HT-29 (cell line): ENCODE measurements around the gene FMO2. TPM values are rescaled to one million over a fixed set of nuclear protein-coding genes. Genes with fewer than 3 reads are reported as not detected.

Source experiments
- DNase-seq: peaks from one replicate; pipeline ENCODE4 v3.0.0-alpha.2; 2015; ENCODE audit warnings: low spot score
- total RNA-seq: library from RNA; depleted of rRNA; stranded (reverse); fragments of >200 nt; shearing (Covaris generic); gene quantifications from 2 replicates; pipeline ENCODE4 v1.2.3, GENCODE V29; 2014

FMO2 gene
- total RNA-seq, 1 experiment from 2014 or later = not detected

DNA sequence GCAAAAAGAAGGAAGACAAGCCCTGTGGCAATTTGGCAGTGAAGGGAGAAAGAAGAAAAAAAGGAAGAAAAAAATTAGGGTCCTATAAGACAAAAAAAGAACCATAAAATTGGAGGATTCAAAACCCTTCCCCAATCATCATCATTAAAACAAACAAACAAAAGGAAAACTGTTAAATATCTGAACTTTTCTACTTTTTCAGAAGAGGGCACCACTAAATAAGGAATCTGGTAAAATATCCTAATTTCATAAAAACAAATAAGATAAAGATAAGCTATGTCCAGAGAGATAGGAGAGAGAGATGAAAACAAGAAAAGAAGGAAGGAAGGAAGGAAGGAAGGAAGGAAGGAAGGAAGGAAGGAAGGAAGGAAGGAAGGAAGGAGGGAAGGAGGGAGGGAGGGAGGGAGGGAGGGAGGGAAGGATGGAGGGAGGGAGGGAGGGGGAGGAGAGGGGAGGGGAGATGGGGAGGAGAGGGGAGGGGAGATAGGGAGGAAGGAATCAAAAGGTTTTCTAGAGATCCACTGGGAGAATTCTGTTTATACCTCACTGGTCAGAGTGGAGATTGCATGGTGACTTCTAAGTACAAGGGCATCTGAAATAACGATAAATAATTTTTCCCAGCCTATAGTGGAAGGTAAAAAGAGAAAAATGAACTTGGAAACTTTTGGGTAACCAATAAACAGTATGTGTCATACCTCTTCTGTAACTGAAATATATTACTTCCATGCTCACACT lies 10.4 kb upstream of the FMO2 start:
- DNase-seq = no peak

DNA sequence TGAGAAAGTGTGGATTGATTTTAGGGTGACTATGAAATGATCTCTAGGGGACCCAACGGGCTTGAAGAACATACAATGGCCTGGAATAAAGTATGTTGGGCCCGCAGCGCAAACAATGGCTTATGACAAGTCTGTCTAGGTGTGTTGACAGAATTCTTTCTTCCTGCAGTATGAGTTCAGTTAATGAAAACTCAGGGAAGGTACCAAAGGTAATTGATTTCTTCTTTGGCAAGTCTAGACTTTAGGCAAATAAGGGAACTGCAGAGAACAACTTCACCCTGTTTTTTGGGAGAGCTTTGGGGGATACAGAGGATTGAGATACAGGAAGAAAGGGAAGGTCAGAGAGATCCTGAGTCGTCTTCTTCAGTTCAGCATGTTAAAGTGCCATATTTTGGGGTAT lies 7.8 kb upstream of the FMO2 start:
- no peak for DNase-seq

DNA sequence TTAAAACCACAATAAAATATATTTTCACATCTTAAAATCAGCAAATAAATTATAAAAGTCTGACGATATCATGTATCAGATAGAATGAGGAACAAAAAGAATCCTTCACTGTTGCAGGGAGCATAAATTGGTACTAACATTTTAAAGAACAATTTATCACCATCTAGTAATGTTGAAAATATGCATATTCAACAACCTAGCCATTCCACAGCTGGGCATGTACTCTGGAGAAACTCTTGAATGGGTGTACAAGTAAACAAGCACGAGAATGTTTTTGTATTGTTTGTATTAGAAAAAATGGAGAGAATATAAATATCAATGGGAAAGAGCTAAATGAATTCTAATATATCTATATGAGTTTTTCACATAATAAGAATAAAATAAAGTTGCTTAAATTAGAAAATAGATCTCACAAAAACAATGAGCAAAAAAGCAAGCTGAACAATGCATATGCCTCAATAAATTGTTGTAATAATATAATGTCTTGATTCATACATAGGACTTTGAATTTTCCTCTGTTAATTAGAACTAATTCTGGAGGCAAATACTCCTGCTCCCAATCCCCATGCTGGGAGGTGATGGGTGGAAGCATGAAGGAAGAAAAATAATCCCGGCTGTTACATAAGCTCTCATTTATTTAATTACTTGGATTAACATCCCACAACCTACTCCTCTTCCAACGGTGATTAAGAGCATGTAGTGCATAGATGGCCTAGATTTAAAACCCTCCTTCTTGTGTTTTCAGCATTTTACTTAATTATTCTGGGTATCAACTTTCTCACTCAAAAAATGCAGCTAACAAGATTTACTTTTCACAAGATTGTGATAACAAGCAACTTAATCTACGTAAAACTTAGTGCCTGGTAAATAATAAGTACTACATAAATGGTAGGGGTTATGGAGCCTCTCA lies 5.5 kb upstream of the FMO2 start:
- DNase-seq = no peak

DNA sequence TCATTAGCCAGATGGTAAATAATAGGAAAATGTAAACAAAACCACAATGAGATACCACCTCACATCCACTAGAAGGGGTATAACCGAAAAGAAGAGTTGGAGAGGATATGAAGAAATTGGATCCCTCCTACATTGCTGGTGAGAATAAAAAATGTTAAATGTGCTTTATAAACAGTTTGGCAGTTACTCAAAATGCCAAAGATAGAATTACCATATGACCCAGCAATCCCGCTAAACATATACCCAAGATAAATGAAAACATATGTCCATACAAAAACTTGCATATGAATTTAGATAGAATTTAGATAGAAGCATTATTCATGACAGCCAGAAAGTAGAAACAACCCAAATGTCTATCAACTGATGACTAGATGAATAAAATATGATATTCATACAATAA lies 4.4 kb upstream of the FMO2 start:
- DNase-seq = no peak

DNA sequence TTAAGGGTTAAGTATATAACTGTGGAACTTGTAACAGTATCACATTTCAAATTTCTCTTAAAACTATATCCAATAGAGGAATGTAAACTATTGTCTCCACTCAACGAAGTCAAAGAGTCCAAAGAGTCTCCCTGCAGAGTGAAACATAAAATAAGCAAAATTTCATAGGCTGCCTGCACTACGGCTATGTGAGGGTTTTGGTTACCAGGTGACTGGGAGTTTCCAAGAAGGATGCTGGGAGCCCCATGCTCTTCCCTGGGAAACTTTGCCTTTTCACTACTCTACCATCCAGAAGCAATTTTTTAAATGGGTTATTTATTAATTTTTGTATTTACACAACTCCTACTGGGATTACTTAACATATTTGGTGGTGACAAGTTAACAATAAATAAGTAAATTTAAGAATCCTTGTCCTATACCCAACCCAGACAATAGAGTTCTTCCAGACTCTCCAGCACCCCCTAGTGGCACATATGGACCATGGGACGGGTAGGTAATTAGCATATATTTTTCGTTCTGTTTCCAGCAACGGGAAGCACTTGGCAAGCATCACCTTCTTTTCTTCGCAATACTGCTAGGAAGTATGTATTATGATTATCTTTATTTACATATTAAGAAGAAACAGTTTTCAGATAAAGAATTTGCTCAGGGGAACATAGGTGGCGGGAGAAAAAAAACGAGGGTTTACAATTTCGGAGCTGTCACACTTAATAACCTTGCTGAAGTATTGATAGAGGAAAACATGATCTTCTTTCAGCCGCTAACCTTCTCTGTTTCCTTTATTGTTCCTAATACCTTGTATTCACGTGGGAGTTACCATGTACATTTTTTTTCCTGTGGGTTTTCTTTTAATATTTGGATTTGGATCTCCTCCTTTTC lies 3.5 kb downstream of the FMO2 start:
- DNase-seq = peak; percentile 52

DNA sequence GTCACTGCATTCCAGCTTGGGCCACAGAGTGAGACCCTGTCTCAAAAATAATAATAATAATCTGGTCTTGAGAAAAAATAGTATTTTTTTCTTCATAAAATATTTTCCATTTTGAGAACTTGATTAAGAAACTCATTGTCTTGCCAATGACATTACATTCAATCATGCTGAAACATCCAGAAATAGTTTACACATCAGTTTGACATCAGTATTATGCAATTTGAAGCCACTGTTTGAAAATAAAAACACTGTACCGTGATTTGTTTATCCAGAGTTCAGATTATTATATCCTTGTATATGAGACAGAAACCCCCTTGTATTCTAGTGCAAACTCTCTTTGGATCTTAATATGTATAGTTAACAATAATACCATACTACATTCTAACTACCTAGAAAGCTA lies 6.9 kb downstream of the FMO2 start:
- DNase-seq = no peak

DNA sequence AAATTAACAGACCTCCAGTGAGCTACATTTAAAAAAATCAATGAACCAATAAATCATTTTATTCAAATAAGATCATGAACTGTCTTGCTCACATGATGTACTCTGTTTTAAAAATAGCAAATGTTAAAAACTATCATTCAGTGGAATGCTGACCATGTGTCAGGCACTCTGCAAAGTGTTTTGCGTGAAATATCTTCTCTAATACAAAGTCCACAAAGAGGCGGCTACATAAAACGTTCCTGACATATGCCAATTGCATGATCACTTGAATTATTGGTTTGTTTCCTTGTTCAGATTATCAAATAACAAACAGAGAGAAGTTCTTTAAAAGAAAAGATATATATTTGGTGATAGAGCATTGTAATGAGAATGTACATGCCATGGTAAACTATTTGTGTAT lies 10.7 kb downstream of the FMO2 start:
- no peak for DNase-seq

DNA sequence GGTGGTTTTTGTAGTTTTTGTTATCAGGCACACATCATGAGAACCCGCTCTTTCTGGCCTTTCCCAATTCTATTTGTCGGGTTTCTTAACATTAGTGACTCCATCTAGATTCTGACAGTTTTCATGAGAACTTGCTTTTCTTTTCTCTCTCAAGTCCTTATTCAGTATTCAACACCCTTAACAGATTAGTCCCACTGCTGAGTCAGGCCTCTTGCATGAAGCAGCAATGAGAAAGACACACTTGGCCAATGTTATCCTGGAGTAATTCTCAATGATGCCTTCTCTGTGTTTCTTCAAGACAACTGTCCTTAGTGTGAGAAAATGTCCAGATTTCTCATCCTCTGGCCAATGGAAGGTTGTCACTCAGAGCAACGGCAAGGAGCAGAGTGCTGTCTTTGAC lies 11.3 kb downstream of the FMO2 start:
- no peak for DNase-seq

DNA sequence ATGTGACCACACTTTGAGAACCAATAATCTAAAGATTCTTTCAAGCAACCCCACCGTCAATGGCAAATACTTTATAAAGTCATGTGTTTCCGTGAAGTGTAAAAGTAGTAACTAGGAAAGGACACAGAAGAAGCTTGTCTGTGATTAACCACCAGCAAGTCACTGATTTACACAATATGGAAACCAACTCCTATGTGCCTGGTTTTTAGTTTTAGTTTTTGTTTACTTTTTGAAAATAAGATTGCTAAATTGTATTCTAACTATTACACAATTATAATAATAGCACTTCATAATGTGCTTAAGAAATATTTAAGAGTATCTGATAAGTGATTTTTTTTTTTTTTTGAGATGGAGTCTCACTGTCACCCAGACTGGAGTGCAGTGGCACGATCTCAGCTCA lies 13.0 kb downstream of the FMO2 start:
- no peak for DNase-seq

DNA sequence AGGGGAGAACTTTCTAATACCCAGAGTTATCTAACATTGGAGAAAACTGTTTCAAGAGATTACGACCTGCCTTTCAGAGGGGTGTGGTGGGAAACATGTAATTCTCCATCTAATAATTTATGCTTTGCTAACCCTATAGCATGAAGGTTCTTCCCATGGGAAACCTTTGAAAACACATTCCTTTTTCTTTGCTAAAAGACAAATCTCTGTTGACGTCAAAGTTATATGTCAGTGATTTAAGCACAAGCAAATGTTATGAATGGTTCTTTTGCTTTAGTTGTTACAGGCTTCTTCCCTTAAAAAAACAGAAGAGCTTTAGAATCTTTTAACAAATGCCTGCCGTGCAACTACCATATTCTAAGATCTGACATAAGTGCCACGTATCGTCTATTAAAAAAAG lies 19.2 kb downstream of the FMO2 start:
- no peak for DNase-seq

DNA sequence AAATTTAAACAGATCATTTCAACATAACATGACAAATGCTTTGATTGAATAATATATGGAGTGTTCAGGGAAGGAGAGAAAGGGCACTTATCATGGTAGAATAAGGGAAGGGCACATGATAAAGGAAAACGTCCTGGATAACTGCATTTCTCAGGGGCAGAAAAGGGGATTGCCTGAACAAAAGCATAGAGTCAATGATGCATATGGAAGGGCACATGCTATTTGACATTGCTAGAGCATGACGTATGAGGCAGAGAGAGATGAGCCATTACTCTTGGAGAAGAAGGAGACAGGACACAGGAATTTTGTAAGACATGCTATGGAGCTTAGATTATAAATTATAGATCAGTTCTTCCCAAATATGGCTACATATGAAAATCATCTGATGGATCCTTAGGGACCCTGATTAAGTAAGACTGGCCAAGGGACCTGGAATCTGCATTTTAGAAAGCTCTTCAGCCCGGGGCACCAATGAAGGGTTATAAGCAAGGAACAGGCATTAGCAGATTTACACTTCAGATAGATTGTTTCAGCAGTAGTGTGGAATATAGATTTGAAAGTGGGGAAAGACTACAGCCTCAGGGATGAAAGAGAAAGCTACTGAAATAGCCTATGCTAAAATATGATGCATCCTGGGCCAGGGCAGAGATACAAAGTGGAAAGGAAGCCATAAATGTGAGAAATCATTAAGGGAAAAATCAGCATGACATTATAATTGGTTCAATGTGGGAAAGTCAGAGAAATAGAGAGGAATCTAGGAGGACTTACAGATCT lies 21.3 kb downstream of the FMO2 start:
- DNase-seq = no peak

DNA sequence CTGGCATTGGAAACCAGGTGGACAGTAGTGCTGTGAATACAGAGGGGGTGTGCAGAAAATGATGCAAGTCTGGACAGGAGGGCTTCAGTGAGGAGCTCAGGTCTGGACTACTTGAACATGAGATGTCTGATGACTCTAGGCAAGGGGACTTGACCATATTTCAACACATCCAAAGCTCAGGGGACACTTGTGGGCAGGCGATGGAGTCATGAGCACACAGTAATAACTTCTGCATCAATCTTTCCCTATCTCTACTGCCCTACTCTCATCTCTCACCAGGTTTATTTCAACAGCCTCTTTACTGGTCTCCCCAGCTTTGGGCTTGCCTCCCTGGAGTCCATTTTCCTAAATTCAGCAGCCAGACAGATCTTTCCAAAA lies 21.9 kb downstream of the FMO2 start:
- no peak for DNase-seq

DNA sequence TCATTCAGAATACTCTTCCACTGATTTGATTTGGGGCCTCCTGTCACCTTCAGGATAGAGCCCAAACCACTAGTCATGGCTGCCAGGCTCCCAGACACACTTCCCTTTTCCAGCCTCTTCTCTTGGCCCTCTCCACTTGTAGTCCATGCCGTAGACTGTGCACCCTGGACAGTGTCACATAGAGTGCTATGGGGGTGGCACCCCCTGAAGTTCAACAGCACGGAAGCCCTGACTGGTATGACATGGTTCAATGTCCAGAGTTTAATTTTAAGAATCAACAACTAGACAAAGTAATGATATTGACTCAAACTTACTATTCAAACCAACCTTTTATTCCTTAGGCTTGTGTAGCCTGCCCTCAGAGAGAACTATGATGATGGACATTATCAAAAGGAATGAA lies 22.3 kb downstream of the FMO2 start:
- DNase-seq = no peak

DNA sequence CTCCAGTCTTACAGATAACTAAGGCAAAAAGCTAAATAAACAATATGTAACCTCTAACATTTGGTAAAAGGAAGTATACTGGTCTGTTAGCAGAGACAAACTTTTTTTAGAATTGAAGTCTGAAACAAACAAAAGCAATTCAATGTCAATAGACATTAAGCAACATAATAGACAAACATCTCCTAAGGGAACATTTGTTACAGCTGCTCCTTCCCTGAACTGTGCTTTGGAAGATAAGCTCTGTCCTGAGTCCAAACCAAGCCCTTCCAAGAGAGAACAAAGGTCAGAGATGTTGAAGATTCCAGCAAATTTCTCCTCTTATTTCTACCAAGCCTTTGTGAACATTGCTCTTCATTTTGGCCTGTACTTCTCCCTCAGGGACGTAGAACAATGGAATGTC lies 25.3 kb downstream of the FMO2 start:
- DNase-seq = no peak

DNA sequence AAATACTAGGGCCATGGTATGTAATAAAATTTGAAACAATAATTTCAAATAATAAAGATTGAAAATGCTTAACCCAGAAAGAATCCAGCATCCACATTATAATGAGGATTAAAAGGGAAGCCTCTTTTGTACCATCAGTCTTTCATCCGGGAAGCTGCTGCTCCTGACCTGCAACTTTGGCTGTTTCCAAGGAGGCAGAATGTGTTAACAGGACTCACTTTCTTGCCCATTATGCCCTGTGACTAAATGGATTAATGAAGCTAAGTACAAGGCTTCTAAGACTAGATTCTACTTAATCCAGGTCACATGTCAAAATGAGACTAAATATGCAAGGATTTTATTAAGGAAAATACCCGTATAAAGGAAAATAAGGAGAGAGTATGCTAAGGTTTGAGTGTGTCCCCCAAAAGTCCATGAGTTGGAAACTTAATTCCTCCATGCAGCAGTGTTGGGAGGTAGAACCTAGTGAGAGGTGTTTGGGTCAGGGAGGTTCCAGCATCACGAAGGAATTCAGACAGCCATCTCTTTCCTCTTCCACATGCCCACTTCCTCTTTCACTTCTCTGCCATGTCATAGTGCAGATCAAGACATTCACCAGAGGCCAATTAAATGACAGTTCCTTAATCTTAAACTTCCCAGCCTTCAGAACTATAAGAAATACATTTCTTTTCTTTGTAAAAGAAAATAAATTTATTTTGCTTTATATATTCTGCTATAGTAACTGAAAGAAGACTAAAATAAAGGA lies 27.7 kb downstream of the FMO2 start:
- DNase-seq = no peak

DNA sequence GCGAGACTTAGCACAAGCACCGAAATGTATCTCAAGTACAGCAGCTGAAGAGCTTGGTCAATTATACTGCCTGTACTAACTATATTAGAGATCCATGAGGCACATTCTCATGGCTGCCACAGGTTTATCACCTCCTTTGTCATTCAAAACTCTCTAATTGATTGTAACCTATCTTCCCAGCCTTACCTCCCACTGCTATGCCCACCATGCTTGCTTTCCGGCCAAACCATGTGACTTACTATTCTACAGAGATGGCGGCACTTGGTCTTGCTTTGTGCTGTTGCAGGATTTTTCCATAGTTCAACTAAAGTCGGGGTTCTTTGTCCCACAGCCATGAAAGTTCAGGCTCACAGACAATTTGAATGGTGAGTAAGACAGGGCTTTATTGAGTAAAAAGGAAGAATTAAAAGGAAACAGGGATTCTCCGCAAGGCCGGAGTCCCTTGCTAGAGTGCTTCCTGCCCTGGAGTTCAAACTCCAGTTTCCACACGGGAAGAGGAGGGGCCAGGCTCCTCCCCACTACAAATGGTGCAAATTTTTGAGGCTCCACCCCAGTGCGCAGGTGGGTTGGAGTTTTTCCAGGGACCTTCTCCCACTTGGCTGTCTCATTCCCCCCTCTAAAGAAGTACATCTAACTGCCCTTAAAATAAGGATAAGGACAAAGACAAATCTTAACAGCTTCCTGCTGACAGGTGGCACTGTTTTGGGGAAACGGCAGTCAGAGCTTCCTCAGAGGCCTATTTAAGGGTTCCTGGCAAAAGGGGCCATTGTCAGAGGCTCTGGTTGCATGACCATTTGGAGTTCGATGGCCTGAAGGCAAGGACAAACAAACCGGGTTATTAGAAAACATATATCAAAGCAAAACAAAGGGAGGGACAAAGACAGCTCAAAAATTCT lies 28.7 kb downstream of the FMO2 start:
- no peak for DNase-seq

DNA sequence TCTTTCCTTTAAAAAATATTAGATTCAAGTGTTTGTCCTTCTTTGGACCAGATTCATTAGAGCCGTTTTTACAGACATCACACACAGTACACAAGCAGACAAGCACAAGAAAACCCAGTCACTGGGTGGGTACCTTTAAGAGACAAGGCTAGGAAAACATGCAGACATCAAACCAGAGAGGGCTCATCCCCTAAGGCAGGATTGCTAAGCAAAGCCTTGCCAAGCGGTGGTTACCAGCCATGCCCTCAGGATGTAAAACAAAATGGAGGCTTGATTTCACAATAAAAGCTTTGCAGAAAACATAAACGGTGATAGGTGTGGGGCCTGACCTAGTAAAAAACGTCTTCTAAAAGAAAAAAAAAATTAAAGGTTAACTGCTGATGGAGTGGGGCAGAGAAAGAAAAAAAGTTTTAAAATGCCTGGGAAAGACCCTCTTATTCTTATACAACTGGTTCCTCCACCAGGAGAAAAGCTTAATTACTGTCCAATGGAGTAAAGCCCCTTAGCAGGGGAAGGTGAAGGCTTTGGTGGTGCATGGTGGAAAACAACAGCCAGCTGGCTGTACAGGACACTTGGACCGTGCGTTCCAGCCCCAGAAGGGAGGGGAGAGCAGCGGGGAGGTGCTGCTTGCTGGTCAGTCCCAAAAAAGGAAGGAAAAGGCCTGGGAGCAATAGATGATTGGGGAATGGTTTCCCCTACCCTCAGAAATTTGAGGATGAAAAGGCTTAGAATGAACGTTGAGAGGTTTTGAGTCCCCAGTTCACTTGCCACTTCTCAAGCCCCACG lies 32.8 kb downstream of the FMO2 start:
- no peak for DNase-seq

DNA sequence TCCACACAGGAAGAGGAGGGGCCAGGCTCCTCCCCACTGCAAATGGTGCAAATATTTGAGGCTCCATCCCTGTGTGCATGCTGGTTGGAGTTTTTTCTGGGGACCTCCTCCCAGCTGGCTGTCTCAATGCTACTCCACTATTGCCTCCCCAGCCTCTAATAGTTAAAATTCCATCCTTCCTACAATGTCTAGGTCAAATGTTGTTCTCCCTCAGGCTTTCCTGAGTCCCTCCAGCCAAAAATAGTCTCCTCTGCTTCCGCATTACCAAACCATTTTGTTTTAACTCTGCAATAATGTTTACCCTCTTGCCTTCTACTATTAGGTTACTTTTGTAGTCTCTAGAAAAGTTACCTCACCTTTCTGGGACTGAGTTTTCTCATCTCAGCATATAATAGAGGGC lies 33.6 kb downstream of the FMO2 start:
- no peak for DNase-seq
